PC-9 (cell line): ENCODE data around the gene JARID2. TPM values are rescaled to one million over a fixed set of nuclear protein-coding genes. Genes with fewer than 3 reads are reported as not detected.

Source experiments
- BruUV-seq: library from RNA; stranded (reverse); fragments of 400-500 nt; replicated peaks from 2 replicates; lab custom pipeline; 2021; lab: Mats Ljungman, UMichigan
- CTCF ChIA-PET: fragments of 300-600 bp; sonication (Branson Sonifier 250); formaldehyde crosslinking; loops from one replicate; lab custom pipeline; 2022; ENCODE audit warnings: antibody characterized with exemption; lab: Charles Lee
- POLR2A ChIA-PET: fragments of 300-600 bp; sonication (Branson Sonifier 250); formaldehyde crosslinking; loops from one replicate; lab custom pipeline; 2022; ENCODE audit warnings: antibody characterized with exemption; ENCODE audit not compliant: unreplicated experiment; lab: Charles Lee
- DNase-seq, 2 experiments: peaks; one replicate each; pipeline versions ENCODE4 v3.0.0 to v3.0.0-alpha.2; 2015 to 2022; ENCODE audit warnings: mixed read lengths in 1 of 2
- H2AFZ ChIP-seq: fragments of 200-600 bp; sonication (generic); 2 replicates; pipeline ENCODE4 v1.8.1; 2017; ENCODE audit warnings: antibody characterized with exemption
- H3F3A ChIP-seq: fragments of 200-600 bp; sonication (generic); 2 replicates; pipeline ENCODE4 v1.8.1; 2017; ENCODE audit warnings: antibody characterized with exemption, mild to moderate bottlenecking, low read depth; ENCODE audit not compliant: insufficient read depth
- H3K27ac ChIP-seq: fragments of 200-600 bp; sonication (generic); 2 replicates; pipeline ENCODE4 v1.6.1; 2016; ENCODE audit warnings: mixed run types
- H3K27me3 ChIP-seq: fragments of 200-600 bp; sonication (generic); 2 replicates; pipeline ENCODE4 v1.6.1; 2016; ENCODE audit warnings: low read depth, mixed run types; ENCODE audit not compliant: insufficient read depth
- H3K36me3 ChIP-seq: fragments of 200-600 bp; sonication (generic); 2 replicates; pipeline ENCODE4 v1.6.1; 2016; ENCODE audit warnings: low read depth, mixed run types
- H3K4me1 ChIP-seq: fragments of 200-600 bp; sonication (generic); replicated peaks from 2 replicates; pipeline ENCODE4 v1.6.1; 2016; ENCODE audit warnings: mixed run types; ENCODE audit not compliant: insufficient read depth
- H3K4me2 ChIP-seq: fragments of 200-600 bp; sonication (generic); 2 replicates; pipeline ENCODE4 v1.6.1; 2017; ENCODE audit warnings: mixed run types
- H3K4me3 ChIP-seq: fragments of 200-600 bp; sonication (generic); 2 replicates; pipeline ENCODE4 v1.6.1; 2016; ENCODE audit warnings: mixed run types
- H3K79me2 ChIP-seq: fragments of 200-600 bp; sonication (generic); 2 replicates; pipeline ENCODE4 v1.6.1; 2017; ENCODE audit warnings: low read depth, mixed run types
- H3K9me2 ChIP-seq: fragments of 200-600 bp; sonication (generic); 2 replicates; pipeline ENCODE4 v1.8.1; 2017; ENCODE audit warnings: mild to moderate bottlenecking; ENCODE audit not compliant: insufficient read depth
- H3K9me3 ChIP-seq: fragments of 200-600 bp; sonication (generic); 2 replicates; pipeline ENCODE4 v1.8.1; 2016; ENCODE audit warnings: low read depth; ENCODE audit not compliant: insufficient read depth
- H4K20me1 ChIP-seq: fragments of 200-600 bp; sonication (generic); 2 replicates; pipeline ENCODE4 v1.8.1; 2017; ENCODE audit not compliant: insufficient read depth
- EZH2 ChIP-seq: fragments of 200-600 bp; sonication (generic); IDR thresholded peaks from 2 replicates; pipeline ENCODE4 v1.8.0; 2017; ENCODE audit warnings: antibody characterized with exemption, low read depth
- intact Hi-C: fragments of 100-400 bp; cut with micrococcal nuclease; formaldehyde crosslinking; loops from one replicate; pipeline ENCODE4 v1.10.0; 2022; ENCODE audit not compliant: unreplicated experiment
- total RNA-seq: library from RNA; stranded (reverse); gene quantifications from 2 replicates; pipeline ENCODE4 v1.2.3, GENCODE V29; 2021
- TF ChIP-seq, protein P1 (sequence below): fragments of 200-600 bp; sonication (generic); conservative IDR thresholded peaks from 2 replicates; pipeline ENCODE4 v1.6.1; 2017; ENCODE audit warnings: mixed run types, antibody characterized with exemption, mild to moderate bottlenecking, moderate library complexity

The JARID2 gene
- total RNA-seq, 1 experiment from 2014 or later, result 35.0 TPM

DNA sequence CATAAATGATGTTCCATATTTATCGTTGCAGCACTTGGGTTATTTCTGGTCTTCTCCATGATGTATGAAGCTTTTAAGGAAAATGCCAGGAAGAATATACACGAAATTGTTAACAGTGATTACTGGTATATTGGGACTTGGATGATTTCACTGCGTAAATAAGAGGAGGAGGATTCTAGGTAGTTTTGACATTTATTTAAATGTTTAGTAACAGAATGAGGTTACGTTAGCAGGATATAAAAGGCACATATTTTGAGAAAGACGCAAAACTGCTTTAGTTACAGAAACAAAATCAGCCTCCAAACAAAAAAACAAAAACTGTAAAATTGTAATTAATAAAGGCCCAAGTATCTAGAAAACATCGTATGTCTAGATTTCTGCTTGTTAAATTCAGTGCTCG lies 147.7 kb downstream of the JARID2 start:
- Histone ChIP-seq H3K9me2 (no peaks in the 10 kb centered on the region; the same call in 1 of the 2 replicates), H3K9me3 (no peaks in the 10 kb centered on the region), H3K4me3 (no peak overlapping the region), H3K79me2 (peaks cover 82% of the 10 kb centered on the region), H3K4me1 (0 out of 2 replicates have a peak, but pooled peaks cover 8% of the 10 kb centered on the region), H2AFZ (no peak overlapping the region), H4K20me1 (peaks cover 15% of the 10 kb centered on the region), H3K4me2 (no peak overlapping the region), H3K36me3 (no peaks in the 10 kb centered on the region), H3K27me3 (no peaks in the 10 kb centered on the region), H3F3A (no peaks in the 10 kb centered on the region), H3K27ac (no peak overlapping the region)
- ChIA-PET CTCF (no interaction called here), POLR2A (interaction anchor here (0.6 kb wide), 1 partner anchor 37 kb away, joined by 3 read pairs; no protein-coding TSS in a partner anchor)
- no peak for TF ChIP-seq EZH2
- TF ChIP-seq, protein P1, sequence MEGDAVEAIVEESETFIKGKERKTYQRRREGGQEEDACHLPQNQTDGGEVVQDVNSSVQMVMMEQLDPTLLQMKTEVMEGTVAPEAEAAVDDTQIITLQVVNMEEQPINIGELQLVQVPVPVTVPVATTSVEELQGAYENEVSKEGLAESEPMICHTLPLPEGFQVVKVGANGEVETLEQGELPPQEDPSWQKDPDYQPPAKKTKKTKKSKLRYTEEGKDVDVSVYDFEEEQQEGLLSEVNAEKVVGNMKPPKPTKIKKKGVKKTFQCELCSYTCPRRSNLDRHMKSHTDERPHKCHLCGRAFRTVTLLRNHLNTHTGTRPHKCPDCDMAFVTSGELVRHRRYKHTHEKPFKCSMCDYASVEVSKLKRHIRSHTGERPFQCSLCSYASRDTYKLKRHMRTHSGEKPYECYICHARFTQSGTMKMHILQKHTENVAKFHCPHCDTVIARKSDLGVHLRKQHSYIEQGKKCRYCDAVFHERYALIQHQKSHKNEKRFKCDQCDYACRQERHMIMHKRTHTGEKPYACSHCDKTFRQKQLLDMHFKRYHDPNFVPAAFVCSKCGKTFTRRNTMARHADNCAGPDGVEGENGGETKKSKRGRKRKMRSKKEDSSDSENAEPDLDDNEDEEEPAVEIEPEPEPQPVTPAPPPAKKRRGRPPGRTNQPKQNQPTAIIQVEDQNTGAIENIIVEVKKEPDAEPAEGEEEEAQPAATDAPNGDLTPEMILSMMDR, result no peak
- intact Hi-C loops, result no loop called here
- no TSS peak for BruUV-seq
- DNase-seq, result no peak

DNA sequence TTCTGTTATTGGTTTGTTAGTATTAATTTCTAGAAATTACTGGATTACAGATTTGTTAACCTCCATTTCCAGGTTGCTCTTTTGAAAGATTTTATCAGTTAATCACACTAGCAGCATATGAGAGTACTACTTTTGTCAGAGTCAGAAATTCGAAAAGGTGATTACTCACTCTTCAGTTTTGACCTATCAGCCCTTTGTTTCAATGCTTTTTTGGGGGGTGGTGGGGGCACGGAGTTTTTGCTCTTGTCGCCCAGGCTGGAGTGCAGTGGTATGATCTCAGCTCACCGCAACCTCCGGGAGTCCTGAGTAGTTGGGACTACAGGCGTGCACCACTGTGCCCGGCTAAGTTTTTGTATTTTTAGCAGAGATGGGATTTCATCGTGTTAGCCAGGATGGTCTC lies 149.2 kb downstream of the JARID2 start:
- no peak for DNase-seq
- TF ChIP-seq, protein P1, result no peak
- TF ChIP-seq EZH2, result no peak

DNA sequence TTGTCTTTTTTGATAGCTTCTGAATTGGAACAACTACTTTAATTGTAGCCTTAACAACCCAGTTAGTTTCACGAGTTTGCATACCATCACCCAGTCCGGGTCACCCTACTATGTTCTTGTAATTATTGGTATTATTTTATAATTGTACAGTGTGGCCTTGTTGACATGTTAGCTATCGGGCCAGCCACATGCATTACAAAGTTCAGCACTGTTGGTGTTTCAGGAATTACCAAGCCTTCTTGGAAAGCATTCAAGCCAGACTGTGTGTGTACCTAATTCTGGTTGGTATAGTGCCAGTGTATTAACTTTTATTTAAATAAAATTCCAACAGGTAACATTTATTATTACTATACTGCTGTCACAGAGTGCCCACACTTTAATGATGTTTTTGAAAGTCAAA lies 150.9 kb downstream of the JARID2 start:
- POLR2A ChIA-PET, result no interaction called here
- Histone ChIP-seq H3K36me3 (no peaks in the 10 kb centered on the region), H3K79me2 (peaks cover 78% of the 10 kb centered on the region), H3K27me3 (no peaks in the 10 kb centered on the region), H3K27ac (no peak overlapping the region), H3F3A (peaks cover 5% of the 10 kb centered on the region; the same call in 1 of the 2 replicates), H3K4me1 (peaks cover 23% of the 10 kb centered on the region), H3K4me2 (no peak overlapping the region), H2AFZ (no peak overlapping the region), H3K9me2 (no peaks in the 10 kb centered on the region; the same call in 1 of the 2 replicates), H3K4me3 (no peak overlapping the region), H4K20me1 (peaks cover 16% of the 10 kb centered on the region), H3K9me3 (no peaks in the 10 kb centered on the region)
- CTCF ChIA-PET, result no interaction called here
- TF ChIP-seq, protein P1, result no peak
- TF ChIP-seq EZH2, result no peak
- no TSS peak for BruUV-seq
- no peak for DNase-seq
- intact Hi-C loops, result no loop called here

More for the DNA sequence above, 149.2 kb downstream of the JARID2 start:
- no peaks in the 10 kb centered on the region; the same call in 1 of the 2 replicates for H3K9me2 ChIP-seq
- no peak overlapping the region for H3K27ac ChIP-seq
- peaks cover 16% of the 10 kb centered on the region for H4K20me1 ChIP-seq
- no peaks in the 10 kb centered on the region for H3K36me3 ChIP-seq
- H3K4me3 ChIP-seq, result no peak overlapping the region
- no peak overlapping the region for H2AFZ ChIP-seq
- ChIA-PET POLR2A (no interaction called here), CTCF (no interaction called here)
- H3K4me2 ChIP-seq, result no peak overlapping the region
- no peaks in the 10 kb centered on the region for H3F3A ChIP-seq
- H3K27me3 ChIP-seq, result no peaks in the 10 kb centered on the region
- intact Hi-C loops, result no loop called here
- no TSS peak for BruUV-seq
- H3K79me2 ChIP-seq, result peaks cover 85% of the 10 kb centered on the region
- peaks cover 22% of the 10 kb centered on the region for H3K4me1 ChIP-seq
- H3K9me3 ChIP-seq, result no peaks in the 10 kb centered on the region
